GM12801 (cell line): ENCODE measurements around the gene DDX27.

Source experiments
- TF ChIP-seq, protein P1 (sequence below): IDR thresholded peaks from one replicate; pipeline ENCODE4 v1.5.1; 2011; ENCODE audit warnings: control low read depth; ENCODE audit not compliant: insufficient read length; ENCODE audit errors: extremely low read depth

Gene DDX27

DNA sequence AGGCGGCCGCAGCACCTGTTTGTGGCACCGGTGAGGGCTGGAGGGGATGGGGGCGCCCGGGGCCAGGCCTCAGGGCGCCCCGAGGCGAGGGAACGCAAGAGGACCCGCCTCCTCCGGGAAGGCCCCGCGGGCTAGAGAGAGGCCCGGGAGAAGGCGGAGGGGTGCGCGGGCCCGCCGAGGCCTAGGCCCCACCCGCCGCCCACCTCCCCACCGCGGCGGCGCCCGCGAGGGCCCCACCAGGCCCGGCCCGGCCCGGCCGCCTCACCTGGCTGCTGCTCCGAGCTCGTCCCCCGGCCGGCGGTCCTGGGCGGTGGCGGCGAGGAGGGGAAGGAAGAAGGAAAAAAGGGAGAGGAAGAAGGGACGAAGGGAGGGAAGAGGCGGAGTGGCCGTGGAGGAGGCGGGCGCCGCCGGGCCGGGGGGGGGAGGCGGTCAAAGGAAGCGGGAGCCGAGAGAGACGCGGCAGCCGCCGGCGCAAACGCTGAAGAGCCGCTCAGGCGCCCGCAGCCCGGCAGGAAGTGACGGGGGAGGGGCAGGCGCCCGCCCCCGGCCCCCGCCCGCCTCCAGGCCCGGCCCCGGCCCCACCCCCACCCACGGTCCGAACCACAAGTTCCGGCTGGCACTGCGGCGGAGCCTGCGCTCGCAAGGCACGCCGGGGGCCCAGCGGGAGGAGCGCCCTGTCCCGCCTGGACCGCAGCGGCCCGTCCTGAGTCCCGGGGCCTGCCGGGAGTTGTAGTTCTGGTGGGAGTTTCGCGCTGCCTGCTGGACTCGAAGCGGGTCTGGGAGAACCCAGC is 31.2 kb upstream of the DDX27 start, which contains the start of gene STAU1:
Gene STAU1, minus strand, starts transcription at position 484 of the 791 bp plus-strand sequence. CDS start 22,133 bp downstream, outside the sequence.
- TF ChIP-seq, protein P1, sequence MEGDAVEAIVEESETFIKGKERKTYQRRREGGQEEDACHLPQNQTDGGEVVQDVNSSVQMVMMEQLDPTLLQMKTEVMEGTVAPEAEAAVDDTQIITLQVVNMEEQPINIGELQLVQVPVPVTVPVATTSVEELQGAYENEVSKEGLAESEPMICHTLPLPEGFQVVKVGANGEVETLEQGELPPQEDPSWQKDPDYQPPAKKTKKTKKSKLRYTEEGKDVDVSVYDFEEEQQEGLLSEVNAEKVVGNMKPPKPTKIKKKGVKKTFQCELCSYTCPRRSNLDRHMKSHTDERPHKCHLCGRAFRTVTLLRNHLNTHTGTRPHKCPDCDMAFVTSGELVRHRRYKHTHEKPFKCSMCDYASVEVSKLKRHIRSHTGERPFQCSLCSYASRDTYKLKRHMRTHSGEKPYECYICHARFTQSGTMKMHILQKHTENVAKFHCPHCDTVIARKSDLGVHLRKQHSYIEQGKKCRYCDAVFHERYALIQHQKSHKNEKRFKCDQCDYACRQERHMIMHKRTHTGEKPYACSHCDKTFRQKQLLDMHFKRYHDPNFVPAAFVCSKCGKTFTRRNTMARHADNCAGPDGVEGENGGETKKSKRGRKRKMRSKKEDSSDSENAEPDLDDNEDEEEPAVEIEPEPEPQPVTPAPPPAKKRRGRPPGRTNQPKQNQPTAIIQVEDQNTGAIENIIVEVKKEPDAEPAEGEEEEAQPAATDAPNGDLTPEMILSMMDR, result no peak

GRCh38 chr20:49199729-49200293 is 19.4 kb upstream of the DDX27 start:
- TF ChIP-seq, protein P1, result no peak

DNA sequence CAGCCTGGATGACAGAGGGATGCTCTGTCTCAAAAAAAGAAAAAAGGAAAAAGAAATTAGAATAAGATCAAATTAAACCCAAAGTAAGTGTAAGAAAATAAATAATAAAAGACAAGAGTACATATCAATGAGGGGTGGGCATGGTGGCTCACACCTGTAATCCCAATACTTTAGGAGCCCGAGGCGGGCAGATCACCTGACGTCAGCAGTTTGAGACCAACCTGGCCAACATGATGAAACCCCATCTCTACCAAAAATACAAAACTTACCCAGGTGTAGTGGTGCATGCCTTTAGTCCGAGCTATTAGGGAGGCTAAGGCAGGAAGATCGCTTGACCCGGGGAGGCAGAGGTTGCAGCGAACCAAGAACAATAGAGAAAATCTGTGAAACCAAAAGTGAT is 16.2 kb upstream of the DDX27 start:
- TF ChIP-seq, protein P1, result no peak

DNA sequence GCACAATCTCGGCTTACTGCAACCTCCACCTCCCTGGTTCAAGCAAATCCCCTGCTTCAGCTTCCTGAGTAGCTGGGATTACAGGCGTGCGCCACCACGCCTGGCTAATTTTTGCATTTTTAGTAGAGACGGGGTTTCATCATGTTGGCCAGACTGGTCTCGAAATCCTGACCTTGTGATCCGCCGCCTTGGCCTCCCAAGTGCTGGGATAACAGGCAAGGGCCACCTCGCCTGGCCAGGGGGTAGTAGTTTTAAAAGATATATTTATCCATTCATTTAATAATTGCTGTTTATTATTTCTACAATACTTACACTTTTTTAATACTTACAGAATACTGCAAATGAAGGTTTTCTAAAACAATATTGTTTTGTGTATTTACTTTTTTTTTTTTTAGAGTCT is 15.5 kb upstream of the DDX27 start:
- TF ChIP-seq, protein P1, result no peak

DNA sequence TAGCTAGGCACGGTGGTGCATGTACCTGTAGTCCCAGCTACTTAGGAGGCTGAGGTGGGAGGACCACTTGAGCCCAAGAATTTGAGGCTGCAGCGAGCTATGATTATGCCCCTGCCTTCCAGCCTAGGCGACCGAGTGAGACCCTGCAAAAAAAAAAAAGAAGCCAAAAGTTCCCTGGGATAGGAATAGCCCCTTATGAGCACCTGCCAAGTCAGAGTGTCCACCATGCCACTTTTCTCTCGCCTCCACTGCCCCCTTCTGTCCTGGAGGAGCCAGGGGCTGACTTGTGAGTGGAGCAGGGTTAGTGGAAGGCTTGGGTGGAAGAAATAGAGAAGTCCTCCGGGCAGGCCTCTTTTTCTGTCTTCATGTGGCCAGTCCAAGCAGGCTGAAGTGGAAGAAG is 12.1 kb upstream of the DDX27 start:
- TF ChIP-seq, protein P1, result no peak

DNA sequence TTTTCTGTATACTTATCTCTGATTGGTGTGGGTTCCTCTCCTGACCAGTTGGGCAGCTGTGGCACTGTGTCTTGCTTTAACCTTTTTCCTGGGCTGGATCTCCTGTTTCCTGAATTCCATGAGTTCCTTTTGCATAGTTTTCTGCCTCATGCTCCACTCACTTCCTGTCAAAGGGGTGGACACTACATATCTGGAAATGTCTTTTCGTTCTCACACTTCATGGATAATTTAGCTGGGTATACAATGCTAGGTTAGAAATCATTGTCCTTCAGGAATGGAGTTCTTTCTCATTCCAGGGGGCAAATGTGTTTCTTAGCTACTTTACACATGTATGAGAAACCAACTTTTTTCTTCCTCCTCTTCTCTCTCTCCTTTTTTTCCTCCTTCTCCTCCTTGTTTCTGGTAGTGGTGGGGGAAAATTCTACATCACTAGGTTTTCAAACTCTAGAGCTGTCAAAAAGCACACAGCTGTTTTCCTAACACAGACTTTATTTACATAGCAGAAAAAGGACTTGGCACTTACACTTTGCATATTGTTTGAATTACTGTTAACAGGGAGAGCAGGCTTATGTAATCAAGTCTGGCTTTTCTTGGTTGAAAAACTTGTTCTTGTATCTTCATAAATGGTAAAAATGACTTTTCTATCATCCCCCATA is 9.0 kb upstream of the DDX27 start:
- TF ChIP-seq, protein P1, result no peak

DNA sequence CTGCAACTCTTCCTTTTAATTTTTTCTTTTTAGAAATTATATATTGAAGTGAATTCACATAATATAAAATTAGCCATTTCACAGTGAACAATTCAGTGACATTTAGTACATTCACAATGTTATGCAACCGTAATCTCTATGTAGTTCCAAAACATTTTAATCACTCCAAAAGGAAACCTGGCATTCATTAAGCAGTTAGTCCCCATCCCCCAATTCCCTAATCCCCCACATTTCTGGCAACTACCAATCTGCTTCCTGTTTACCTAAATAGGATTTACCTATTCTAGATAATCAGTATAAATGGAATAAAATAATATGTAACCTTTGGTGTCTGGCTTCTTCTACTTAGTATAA is 8.5 kb upstream of the DDX27 start:
- TF ChIP-seq, protein P1, result no peak
